Osteoblast (primary cell): ENCODE data around the gene RALGPS1. TPM values are rescaled to one million over a fixed set of nuclear protein-coding genes. Genes with fewer than 3 reads are reported as not detected.

ENCODE experiments used
- DNase-seq: peaks from one replicate; pipeline ENCODE4 v3.0.0; 2011; ENCODE audit warnings: low spot score, mixed read lengths; ENCODE audit not compliant: insufficient read length; ENCODE audit errors: missing footprints
- H2AFZ ChIP-seq: 2 replicates; pipeline ENCODE4 v1.6.0; 2011; ENCODE audit warnings: mild to moderate bottlenecking, low read length
- H3K27ac ChIP-seq: 2 replicates; pipeline ENCODE4 v1.5.1; 2011; ENCODE audit warnings: mild to moderate bottlenecking, low read depth, low read length, moderate library complexity
- H3K27me3 ChIP-seq: 2 replicates; pipeline ENCODE4 v1.6.0; 2012; ENCODE audit warnings: mild to moderate bottlenecking, control low read depth, inconsistent platforms, low read length, moderate library complexity; ENCODE audit not compliant: insufficient read depth
- H3K36me3 ChIP-seq: 2 replicates; pipeline ENCODE4 v1.5.1; 2011; ENCODE audit warnings: mild to moderate bottlenecking, low read length, control low read depth, moderate library complexity; ENCODE audit not compliant: insufficient read depth
- H3K4me1 ChIP-seq: 2 replicates; pipeline ENCODE4 v1.5.1; 2011; ENCODE audit warnings: mild to moderate bottlenecking, low read length, control low read depth, moderate library complexity; ENCODE audit not compliant: insufficient read depth
- H3K4me2 ChIP-seq: 2 replicates; pipeline ENCODE4 v1.6.0; 2011; ENCODE audit warnings: mild to moderate bottlenecking, low read length; ENCODE audit not compliant: insufficient read depth
- H3K4me3 ChIP-seq: fragments of 200-600 bp; sonication (generic); 3 replicates; pipeline ENCODE4 v1.5.1; 2012; ENCODE audit warnings: mild to moderate bottlenecking, low read length, inconsistent platforms; ENCODE audit not compliant: insufficient read depth
- H3K79me2 ChIP-seq: 2 replicates; pipeline ENCODE4 v1.6.0; 2012; ENCODE audit warnings: mild to moderate bottlenecking, low read length, control low read depth, inconsistent platforms; ENCODE audit not compliant: insufficient read depth
- H3K9me3 ChIP-seq: 2 replicates; pipeline ENCODE4 v1.5.1; 2011; ENCODE audit warnings: low read depth, low read length, control low read depth
- H4K20me1 ChIP-seq: 2 replicates; pipeline ENCODE4 v1.6.0; 2012; ENCODE audit warnings: mild to moderate bottlenecking, low read length, control low read depth; ENCODE audit not compliant: insufficient read depth
- CTCF ChIP-seq: IDR thresholded peaks from 2 replicates; pipeline ENCODE4 v1.5.1; 2011; ENCODE audit warnings: mild to moderate bottlenecking, low read depth, low read length, moderate library complexity; ENCODE audit errors: extremely low read depth
- total RNA-seq: library from RNA; depleted of rRNA; stranded (reverse); fragments of >200 nt; gene quantifications from 2 replicates; pipeline ENCODE4 v1.2.3, GENCODE V29; 2012

RALGPS1 gene
- total RNA-seq, 1 donor = 5.1 TPM

DNA sequence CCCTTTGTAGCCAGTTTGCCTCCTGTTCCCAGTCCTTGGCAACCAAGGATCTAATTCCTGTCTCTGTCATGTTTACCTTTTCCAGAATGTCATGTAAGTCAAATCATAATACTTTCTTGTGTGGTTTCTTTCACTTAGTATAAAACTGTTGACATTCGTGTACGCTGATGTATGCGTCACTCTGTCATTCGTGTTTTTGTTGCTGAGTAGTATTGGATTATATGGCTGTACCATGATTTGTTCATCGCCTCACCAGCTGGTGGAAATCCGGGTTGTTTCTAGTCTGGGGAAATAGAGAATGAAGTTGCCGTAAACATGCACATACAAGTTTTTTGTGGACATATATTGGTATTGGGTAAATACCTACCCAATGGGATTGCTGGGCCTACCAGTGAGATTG, 110.5 kb downstream of the RALGPS1 start:
- H3K27ac ChIP-seq = no peak overlapping the region
- no peaks in the 10 kb centered on the region for H4K20me1 ChIP-seq
- H3K4me2 ChIP-seq = no peak overlapping the region
- no peaks in the 10 kb centered on the region for H3K79me2 ChIP-seq
- no peaks in the 10 kb centered on the region for H3K36me3 ChIP-seq
- H3K4me3 ChIP-seq = no peak overlapping the region
- DNase-seq = no peak
- no peak for TF ChIP-seq CTCF
- H3K27me3 ChIP-seq = no peaks in the 10 kb centered on the region
- H2AFZ ChIP-seq = no peak overlapping the region
- H3K9me3 ChIP-seq = no peaks in the 10 kb centered on the region
- peaks cover 11% of the 10 kb centered on the region for H3K4me1 ChIP-seq

GRCh38 chr9:127027694-127028093, 113.1 kb downstream of the RALGPS1 start:
- DNase-seq = no peak
- H3K79me2 ChIP-seq = no peaks in the 10 kb centered on the region
- no peak overlapping the region for H3K4me3 ChIP-seq
- H3K9me3 ChIP-seq = no peaks in the 10 kb centered on the region
- no peak overlapping the region for H2AFZ ChIP-seq
- no peak overlapping the region for H3K27ac ChIP-seq
- H4K20me1 ChIP-seq = no peaks in the 10 kb centered on the region
- no peaks in the 10 kb centered on the region for H3K36me3 ChIP-seq
- H3K4me1 ChIP-seq = peaks cover 6% of the 10 kb centered on the region
- H3K4me2 ChIP-seq = no peak overlapping the region
- H3K27me3 ChIP-seq = no peaks in the 10 kb centered on the region
- no peak for TF ChIP-seq CTCF

GRCh38 chr9:127029548-127029947, 115.0 kb downstream of the RALGPS1 start:
- H3K27ac ChIP-seq = no peak overlapping the region
- DNase-seq = no peak
- no peaks in the 10 kb centered on the region for H3K27me3 ChIP-seq
- TF ChIP-seq CTCF = no peak
- no peaks in the 10 kb centered on the region for H3K79me2 ChIP-seq
- no peak overlapping the region for H3K4me2 ChIP-seq
- no peak overlapping the region for H3K4me3 ChIP-seq
- no peaks in the 10 kb centered on the region for H3K36me3 ChIP-seq
- H3K4me1 ChIP-seq = peaks cover 12% of the 10 kb centered on the region
- H4K20me1 ChIP-seq = no peaks in the 10 kb centered on the region
- H2AFZ ChIP-seq = no peak overlapping the region
- H3K9me3 ChIP-seq = no peaks in the 10 kb centered on the region

DNA sequence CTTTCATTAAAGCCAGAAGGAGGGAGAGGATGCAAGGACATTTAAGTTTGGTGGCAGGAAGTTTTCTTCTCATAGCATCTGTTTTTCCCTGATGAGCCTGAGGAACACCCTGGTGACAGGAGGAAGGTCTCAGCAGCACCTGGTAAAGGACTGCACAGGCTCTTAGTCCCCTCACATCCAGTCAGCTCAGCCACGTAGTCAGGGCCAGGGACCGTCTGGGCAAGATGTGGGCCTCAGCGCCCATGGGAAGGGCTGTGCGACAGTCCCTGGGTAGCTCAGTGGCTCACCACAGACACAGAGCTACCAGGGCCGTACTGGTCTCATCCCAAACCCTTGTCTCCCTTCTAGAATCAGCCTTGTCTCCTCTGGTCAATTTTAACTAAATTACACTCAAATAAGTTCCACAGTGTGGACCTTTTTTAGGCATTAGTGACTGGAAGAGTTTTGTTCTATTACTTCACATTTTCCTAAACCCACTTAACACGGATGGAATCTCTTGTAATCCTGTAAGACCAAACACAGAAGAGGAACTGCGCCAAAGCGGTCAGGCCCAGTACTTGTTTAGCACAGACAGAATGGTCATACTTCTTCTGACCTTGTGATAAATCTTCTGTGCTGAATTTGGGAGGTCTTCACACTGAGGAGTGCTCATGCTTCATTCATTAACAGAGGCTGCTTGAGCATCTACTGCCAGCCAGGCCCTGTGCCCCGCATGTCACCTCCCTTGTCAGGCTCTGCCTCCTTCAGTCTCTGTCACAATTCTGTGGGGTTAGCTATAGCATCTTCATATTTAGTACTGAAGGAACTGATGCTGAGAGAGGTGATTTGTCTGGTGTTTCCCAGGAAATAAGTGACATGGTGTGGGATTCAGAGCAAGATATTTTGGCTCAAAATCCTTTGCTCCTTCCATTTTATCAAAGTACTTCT, 116.5 kb downstream of the RALGPS1 start:
- no peaks in the 10 kb centered on the region for H3K27me3 ChIP-seq
- DNase-seq = no peak
- H3K4me3 ChIP-seq = no peak overlapping the region
- no peak overlapping the region for H3K4me2 ChIP-seq
- no peaks in the 10 kb centered on the region for H3K9me3 ChIP-seq
- no peak overlapping the region for H3K27ac ChIP-seq
- no peaks in the 10 kb centered on the region for H3K36me3 ChIP-seq
- no peaks in the 10 kb centered on the region for H3K79me2 ChIP-seq
- H4K20me1 ChIP-seq = no peaks in the 10 kb centered on the region
- H2AFZ ChIP-seq = no peak overlapping the region
- peaks cover 27% of the 10 kb centered on the region for H3K4me1 ChIP-seq
- TF ChIP-seq CTCF = no peak
